Natural killer cell (primary cell): ENCODE data around the gene NPC1. TPM values are rescaled to one million over a fixed set of nuclear protein-coding genes. Genes with fewer than 3 reads are reported as not detected.

Experiments used
- ATAC-seq, 3 donors: fragments of 150-1000 bp in 2 of 3; fragments of 200-7000 bp in 1 of 3; cut with Tn5 transposase; 1 replicate in 1 of 3; 2 replicates in 2 of 3; pipeline ENCODE4 v1.10.0; 2021; ENCODE audit warnings: mild to moderate bottlenecking in 2 of 3, moderate library complexity in 2 of 3
- DNase-seq, 2 donors: peaks; one replicate each; pipeline versions ENCODE4 v3.0.0 to v3.0.0-alpha.2; 2013 to 2021; ENCODE audit warnings: mixed read lengths in 1 of 2
- H3K27ac ChIP-seq: one replicate; pipeline ENCODE4 v1.5.1; 2013; ENCODE audit warnings: mild to moderate bottlenecking, low read length
- H3K27me3 ChIP-seq: one replicate; pipeline ENCODE4 v1.6.1; 2013; ENCODE audit warnings: low read length; ENCODE audit not compliant: control insufficient read depth, insufficient read depth
- H3K36me3 ChIP-seq: one replicate; pipeline ENCODE4 v1.6.1; 2013; ENCODE audit warnings: low read length; ENCODE audit not compliant: control insufficient read depth, insufficient read depth
- H3K4me1 ChIP-seq: one replicate; pipeline ENCODE4 v1.6.1; 2013; ENCODE audit warnings: low read length; ENCODE audit not compliant: control insufficient read depth, insufficient read depth
- H3K4me3 ChIP-seq: one replicate; pipeline ENCODE4 v1.5.1; 2013; ENCODE audit warnings: low read length
- H3K9me3 ChIP-seq: one replicate; pipeline ENCODE4 v1.6.1; 2013; ENCODE audit warnings: low read length; ENCODE audit not compliant: control insufficient read depth, insufficient read depth
- H3K27ac Mint-ChIP-seq, 2 donors: one replicate each; pipeline ENCODE4 v1.8.0; 2022; ENCODE audit warnings: mild to moderate bottlenecking in 2 of 2, mixed read lengths in 2 of 2, moderate library complexity in 1 of 2
- H3K27me3 Mint-ChIP-seq, 2 donors: one replicate each; pipeline ENCODE4 v1.8.0; 2022; ENCODE audit warnings: low read depth in 2 of 2, mixed read lengths in 2 of 2
- H3K36me3 Mint-ChIP-seq: one replicate; pipeline ENCODE4 v1.8.0; 2022; ENCODE audit warnings: mixed read lengths
- H3K4me1 Mint-ChIP-seq, 2 donors: one replicate each; pipeline ENCODE4 v1.8.0; 2022; ENCODE audit warnings: mixed read lengths in 2 of 2
- H3K4me3 Mint-ChIP-seq: one replicate; pipeline ENCODE4 v1.8.0; 2022; ENCODE audit warnings: mild to moderate bottlenecking, moderate library complexity, mixed read lengths
- H3K9me3 Mint-ChIP-seq, 2 donors: one replicate each; pipeline ENCODE4 v1.8.0; 2022; ENCODE audit warnings: mixed read lengths in 2 of 2
- CTCF ChIP-seq: fragments of 200-600 bp; IDR thresholded peaks from one replicate; pipeline ENCODE4 v1.8.0; 2022; ENCODE audit warnings: antibody characterized with exemption
- WGBS: methylation state at CpG from one replicate; pipeline ENCODE4 v1.1.7; 2013; ENCODE audit warnings: missing lambda C conversion rate; ENCODE audit not compliant: insufficient coverage; 5-methylcytosine and 5-hydroxymethylcytosine counted together
- intact Hi-C: fragments of 100-400 bp; cut with micrococcal nuclease; formaldehyde crosslinking; loops from one replicate; pipeline ENCODE4 v1.14.2; 2022
- total RNA-seq, 4 donors: library from RNA; stranded (reverse); fragments of 120-200 nt in 1 of 4; gene quantifications; one replicate each; pipeline versions ENCODE4 v1.2.3 to v1.2.4, GENCODE V29; 2013 to 2022

The NPC1 gene
- total RNA-seq, 3 donors from 2014 or later (not counting 1 experiment from before 2014, with no cell fraction given): 143 to 203 (median 173) TPM

GRCh38 chr18:23552505-23552904 is 33.8 kb downstream of the NPC1 start:
- 86% methylated on average over 11 of the region's 11 CpGs for WGBS
- Mint-ChIP-seq H3K27me3 (no peaks in the 10 kb centered on the region), H3K4me1 (peaks cover 16 to 18% of the 10 kb centered on the region in 2 donors), H3K9me3 (no peaks in the 10 kb centered on the region), H3K36me3 (peaks cover 35% of the 10 kb centered on the region), H3K27ac (peak overlapping the region in 1 of 2 donors; percentile 60), H3K4me3 (no peak overlapping the region)
- peaks cover 3% of the 10 kb centered on the region for H3K4me1 ChIP-seq
- no peak for DNase-seq
- peaks cover 84% of the 10 kb centered on the region for H3K36me3 ChIP-seq
- H3K27ac ChIP-seq: no peak overlapping the region
- intact Hi-C loops: no loop called here
- no peaks in the 10 kb centered on the region for H3K27me3 ChIP-seq
- no peak for TF ChIP-seq CTCF
- no peaks in the 10 kb centered on the region for H3K9me3 ChIP-seq
- H3K4me3 ChIP-seq: no peak overlapping the region
- no peak for ATAC-seq

GRCh38 chr18:23551978-23552377 is 34.3 kb downstream of the NPC1 start:
- Mint-ChIP-seq H3K4me3 (no peak overlapping the region), H3K27me3 (no peaks in the 10 kb centered on the region), H3K36me3 (peaks cover 30% of the 10 kb centered on the region), H3K4me1 (peaks cover 16 to 18% of the 10 kb centered on the region in 2 donors), H3K9me3 (no peaks in the 10 kb centered on the region), H3K27ac (peak overlapping the region; percentile 25 to 60)
- Histone ChIP-seq H3K36me3 (peaks cover 86% of the 10 kb centered on the region), H3K4me1 (peaks cover 3% of the 10 kb centered on the region), H3K27ac (no peak overlapping the region), H3K9me3 (no peaks in the 10 kb centered on the region), H3K27me3 (no peaks in the 10 kb centered on the region), H3K4me3 (no peak overlapping the region)
- WGBS: 65% methylated on average over 3 of the region's 3 CpGs
- TF ChIP-seq CTCF: no peak
- no peak for ATAC-seq
- DNase-seq: no peak
- intact Hi-C loops: no loop called here

- peaks cover 3% of the 10 kb centered on the region for H3K4me1 ChIP-seq
- Mint-ChIP-seq H3K4me3 (no peak overlapping the region), H3K27ac (peak overlapping the region; percentile 25 to 60), H3K27me3 (no peaks in the 10 kb centered on the region), H3K36me3 (peaks cover 23% of the 10 kb centered on the region), H3K4me1 (peaks cover 23 to 24% of the 10 kb centered on the region in 2 donors), H3K9me3 (no peaks in the 10 kb centered on the region)
- H3K27me3 ChIP-seq: no peaks in the 10 kb centered on the region
- intact Hi-C loops: no loop called here
- no peaks in the 10 kb centered on the region for H3K9me3 ChIP-seq
- DNase-seq (no peak), ATAC-seq (no peak)
- no peak for TF ChIP-seq CTCF
- H3K4me3 ChIP-seq: no peak overlapping the region
- H3K36me3 ChIP-seq: peaks cover 83% of the 10 kb centered on the region
- no peak overlapping the region for H3K27ac ChIP-seq
Measured at GRCh38 chr18:23550898-23551297, 35.4 kb downstream of the NPC1 start.

GRCh38 chr18:23548719-23549118 is 37.6 kb downstream of the NPC1 start:
- no peak for TF ChIP-seq CTCF
- DNase-seq: no peak
- no peak for ATAC-seq
- Mint-ChIP-seq H3K4me1 (peaks cover 20 to 22% of the 10 kb centered on the region in 2 donors), H3K9me3 (no peaks in the 10 kb centered on the region), H3K4me3 (no peak overlapping the region), H3K36me3 (peaks cover 28% of the 10 kb centered on the region), H3K27me3 (no peaks in the 10 kb centered on the region), H3K27ac (peak overlapping the region; percentile 2 to 45)
- Histone ChIP-seq H3K27ac (no peak overlapping the region), H3K9me3 (no peaks in the 10 kb centered on the region), H3K4me1 (peaks cover under 1% of the 10 kb centered on the region), H3K4me3 (no peak overlapping the region), H3K27me3 (no peaks in the 10 kb centered on the region), H3K36me3 (peaks cover 85% of the 10 kb centered on the region)
- intact Hi-C loops: no loop called here
- 100% methylated on average over 3 of the region's 3 CpGs for WGBS
